Ovary (tissue), 9 donors: ENCODE data around the gene SLC50A1. TPM values are rescaled to one million over a fixed set of nuclear protein-coding genes. Genes with fewer than 3 reads are reported as not detected.

Source experiments
- DNase-seq, 5 donors: peaks; one replicate each; pipeline ENCODE4 v3.0.0-alpha.2; 2019 to 2020
- H3K27ac ChIP-seq, 2 donors: fragments of 200-600 bp; one replicate each; pipeline versions ENCODE4 v1.5.1 to v1.8.0; 2019 to 2022
- H3K27me3 ChIP-seq: fragments of 200-600 bp; one replicate; pipeline ENCODE4 v1.8.0; 2022
- H3K36me3 ChIP-seq: fragments of 200-600 bp; sonication (generic); one replicate; pipeline ENCODE4 v1.5.1; 2019
- H3K4me1 ChIP-seq: one replicate; pipeline ENCODE4 v1.8.1; 2013; ENCODE audit warnings: mild to moderate bottlenecking, moderate library complexity; ENCODE audit not compliant: insufficient read depth
- H3K4me3 ChIP-seq: fragments of 200-600 bp; sonication (generic); one replicate; pipeline ENCODE4 v1.5.1; 2017
- H3K9me3 ChIP-seq, 2 donors: fragments of 200-600 bp in 1 of 2; sonication (generic) in 1 of 2; one replicate each; pipeline versions ENCODE4 v1.5.1 to v1.8.1; 2013 to 2019; ENCODE audit warnings: mild to moderate bottlenecking in 1 of 2, moderate library complexity in 1 of 2
- CTCF ChIP-seq, 3 donors: fragments of 450-650 bp in 2 of 3; fragments of 200-600 bp in 1 of 3; IDR thresholded peaks; one replicate each; pipeline versions ENCODE4 v1.5.1 to v1.8.0; 2016 to 2022; ENCODE audit warnings: antibody characterized with exemption in 3 of 3, mild to moderate bottlenecking in 1 of 3
- EP300 ChIP-seq: sonication (generic); formaldehyde crosslinking; IDR thresholded peaks from one replicate; pipeline ENCODE4 v1.6.1; 2017; ENCODE audit warnings: antibody characterized with exemption
- POLR2A ChIP-seq: fragments of 450-650 bp; IDR thresholded peaks from one replicate; pipeline ENCODE4 v1.6.1; 2017; ENCODE audit warnings: antibody characterized with exemption, mild to moderate bottlenecking, moderate library complexity
- WGBS, 3 donors: extraction: QIAGEN DNeasy Blood & Tissue Kit in 1 of 3; methylation state at CpG; one replicate each; pipeline versions ENCODE4 v1.1.5 to v1.1.7; 2013 to 2017; 5-methylcytosine and 5-hydroxymethylcytosine counted together
- intact Hi-C, 4 donors: fragments of 100-400 bp; cut with DNase I; formaldehyde crosslinking; loops; one replicate each; pipeline versions ENCODE4 v1.11.0 to v1.15.1; 2022 to 2023
- polyA plus RNA-seq, 2 donors: library from polyadenylated mRNA; stranded (reverse); fragments of 200-250 nt in 1 of 2; fragments of 350-450 nt in 1 of 2; fragmentation: Illumina TruSeq in 1 of 2; extraction: RNeasy Lipid Tissue Mini Kit (QIAGEN cat#74804) in 1 of 2; gene quantifications; one replicate each; pipeline ENCODE4 v1.2.3, GENCODE V29; 2013 to 2014
- total RNA-seq, 7 donors: library from RNA; depleted of rRNA in 2 of 7; stranded (reverse); fragments of >200 nt in 2 of 7; fragmentation: NEBNext Ultra II Directional in 3 of 7; extraction: Animal tissue kit (Norgen Biotek cat#: 25700) in 3 of 7; gene quantifications; one replicate each; pipeline versions ENCODE4 v1.1.0 to v1.2.4, GENCODE V29; 2016 to 2023
- donor health status: DM: no; HTN: no; CAD: no; lungs with moderate emphysema.
- donor health status: DM: no; HTN: no; CAD: no.
- donor health status: Bipolar disorder and iron deficiency.
- donor health status: DM: yes; HTN: yes; CAD: no.
- donor health status: DM: no; HTN: no; CAD: no.
- donor health status: DM: yes; HTN: yes; CAD: no.

SLC50A1 gene
- total and polyA plus RNA-seq, 9 donors = 10.8 to 50.2 (median 19.7) TPM

- Histone ChIP-seq H3K9me3 (no peaks in the 10 kb centered on the region), H3K27ac (no peak overlapping the region), H3K36me3 (no peaks in the 10 kb centered on the region), H3K4me1 (peaks cover 8% of the 10 kb centered on the region), H3K27me3 (no peaks in the 10 kb centered on the region), H3K4me3 (no peak overlapping the region)
- TF ChIP-seq EP300 = no peak
- TF ChIP-seq POLR2A = no peak
- no peak for TF ChIP-seq CTCF (IDR thresholded peaks at IDR 0.05)
- intact Hi-C loops = loop anchor here in 3 of 4 donors (5.0 kb wide), 2 partner anchors 33 to 73 kb away; partner anchors contain the start of gene EFNA1 (in 2 of the 3)
- no peak for DNase-seq
- 56 to 72% (median 63%) methylated on average over 2 of the region's 2 CpGs for WGBS, 3 donors
Measured at GRCh38 chr1:155094622-155094948, 41.1 kb upstream of the SLC50A1 start.

- Histone ChIP-seq H3K36me3 (no peaks in the 10 kb centered on the region), H3K9me3 (no peaks in the 10 kb centered on the region), H3K4me3 (no peak overlapping the region), H3K4me1 (no peaks in the 10 kb centered on the region), H3K27me3 (no peaks in the 10 kb centered on the region), H3K27ac (no peak overlapping the region)
- no peak for TF ChIP-seq EP300
- no peak for TF ChIP-seq POLR2A
- TF ChIP-seq CTCF (IDR thresholded peaks at IDR 0.05) = no peak
- no peak for DNase-seq
- 71 to 82% (median 75%) methylated on average over 7 of the region's 7 CpGs for WGBS, 3 donors
- intact Hi-C loops = no loop called here
Measured at GRCh38 chr1:155099331-155099730, 36.3 kb upstream of the SLC50A1 start.

GRCh38 chr1:155103325-155103724 lies 32.3 kb upstream of the SLC50A1 start:
- no peak overlapping the region for H3K4me3 ChIP-seq
- H3K4me1 ChIP-seq = no peaks in the 10 kb centered on the region
- TF ChIP-seq EP300 (no peak), CTCF (IDR thresholded peaks at IDR 0.05) (no peak), POLR2A (no peak)
- DNase-seq = no peak
- H3K36me3 ChIP-seq = no peaks in the 10 kb centered on the region
- WGBS, 3 donors = 53 to 55% (median 54%) methylated on average over 9 of the region's 9 CpGs
- H3K27me3 ChIP-seq = no peaks in the 10 kb centered on the region
- H3K9me3 ChIP-seq = no peaks in the 10 kb centered on the region
- no peak overlapping the region for H3K27ac ChIP-seq
- intact Hi-C loops = no loop called here

- H3K27me3 ChIP-seq = no peaks in the 10 kb centered on the region
- no peak for DNase-seq
- intact Hi-C loops = no loop called here
- 70 to 85% (median 79%) methylated on average over 7 of the region's 7 CpGs for WGBS, 3 donors
- no peak overlapping the region for H3K27ac ChIP-seq
- H3K36me3 ChIP-seq = no peaks in the 10 kb centered on the region
- no peak for TF ChIP-seq CTCF (IDR thresholded peaks at IDR 0.05)
- no peak for TF ChIP-seq POLR2A
- TF ChIP-seq EP300 = no peak
- H3K4me3 ChIP-seq = no peak overlapping the region
- H3K4me1 ChIP-seq = no peaks in the 10 kb centered on the region
- no peaks in the 10 kb centered on the region for H3K9me3 ChIP-seq
Measured at GRCh38 chr1:155104605-155105534, 30.8 kb upstream of the SLC50A1 start.
